ENCODE results near the gene OXER1.

Gene OXER1

DNA sequence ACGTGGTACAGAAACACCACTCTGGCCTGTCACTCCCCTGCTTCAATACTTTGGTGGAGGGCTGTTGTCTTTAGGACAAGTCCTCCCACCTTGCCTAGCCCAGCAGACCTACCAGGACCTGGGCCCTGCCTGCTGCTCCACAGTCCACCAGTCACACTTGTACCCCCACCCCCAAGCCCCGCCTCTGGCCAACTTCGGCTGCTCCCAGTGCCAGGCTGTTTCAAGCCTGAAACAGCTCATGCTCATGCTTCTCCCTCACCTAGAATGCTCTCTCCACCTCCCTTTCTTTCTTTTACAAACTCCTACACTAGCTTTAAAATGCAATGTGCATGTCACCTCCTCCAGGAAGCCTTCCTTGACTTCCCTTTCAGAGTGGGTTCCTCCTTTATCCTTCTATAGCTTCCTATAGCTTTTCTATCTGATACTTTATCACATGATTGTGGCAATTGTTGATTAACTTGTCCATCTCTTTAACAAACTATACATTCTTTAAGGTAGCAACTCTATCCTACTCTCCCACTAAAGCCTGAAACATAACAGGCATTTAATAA is 4.8 kb upstream of the OXER1 start:
- DNase-seq = no peak

DNA sequence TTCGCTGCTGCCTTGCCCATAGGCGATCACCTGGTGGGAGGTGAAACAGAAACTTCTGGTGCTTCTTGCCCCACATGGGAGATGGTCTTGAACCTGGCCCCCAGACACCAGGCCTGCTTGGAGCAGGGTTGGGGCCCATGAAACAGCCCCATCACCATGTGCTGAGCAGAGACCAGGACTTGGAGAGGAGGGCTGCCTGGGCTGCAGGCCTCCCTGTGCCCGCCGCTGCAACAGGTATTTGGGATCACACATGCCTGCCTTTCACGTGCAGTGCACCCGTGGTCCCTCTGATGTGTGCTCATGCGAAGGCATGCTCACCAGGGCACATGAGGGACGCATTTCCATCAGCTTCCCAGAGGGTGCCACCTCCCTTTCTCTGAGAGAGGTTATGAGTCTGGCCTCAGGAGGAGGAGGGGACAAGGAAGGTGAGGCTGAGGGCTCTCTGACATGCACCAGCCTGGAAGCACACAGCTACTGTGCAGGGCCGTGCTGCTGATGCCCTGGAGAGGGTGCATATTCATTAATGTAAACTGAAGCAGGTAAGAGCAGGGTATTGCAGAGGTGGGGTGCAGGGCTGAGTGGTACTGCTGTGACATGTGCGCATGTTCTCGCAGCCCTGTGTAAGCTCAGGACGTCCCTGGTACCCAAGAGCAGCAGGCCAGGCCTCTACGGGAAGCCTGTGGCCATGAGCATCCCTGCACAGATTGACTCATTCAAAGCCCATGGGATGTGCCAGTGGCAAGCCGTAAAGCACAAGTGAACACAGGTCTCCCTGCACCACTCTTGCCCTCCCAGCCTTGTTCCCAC is 4.2 kb upstream of the OXER1 start:
- no peak for DNase-seq

DNA sequence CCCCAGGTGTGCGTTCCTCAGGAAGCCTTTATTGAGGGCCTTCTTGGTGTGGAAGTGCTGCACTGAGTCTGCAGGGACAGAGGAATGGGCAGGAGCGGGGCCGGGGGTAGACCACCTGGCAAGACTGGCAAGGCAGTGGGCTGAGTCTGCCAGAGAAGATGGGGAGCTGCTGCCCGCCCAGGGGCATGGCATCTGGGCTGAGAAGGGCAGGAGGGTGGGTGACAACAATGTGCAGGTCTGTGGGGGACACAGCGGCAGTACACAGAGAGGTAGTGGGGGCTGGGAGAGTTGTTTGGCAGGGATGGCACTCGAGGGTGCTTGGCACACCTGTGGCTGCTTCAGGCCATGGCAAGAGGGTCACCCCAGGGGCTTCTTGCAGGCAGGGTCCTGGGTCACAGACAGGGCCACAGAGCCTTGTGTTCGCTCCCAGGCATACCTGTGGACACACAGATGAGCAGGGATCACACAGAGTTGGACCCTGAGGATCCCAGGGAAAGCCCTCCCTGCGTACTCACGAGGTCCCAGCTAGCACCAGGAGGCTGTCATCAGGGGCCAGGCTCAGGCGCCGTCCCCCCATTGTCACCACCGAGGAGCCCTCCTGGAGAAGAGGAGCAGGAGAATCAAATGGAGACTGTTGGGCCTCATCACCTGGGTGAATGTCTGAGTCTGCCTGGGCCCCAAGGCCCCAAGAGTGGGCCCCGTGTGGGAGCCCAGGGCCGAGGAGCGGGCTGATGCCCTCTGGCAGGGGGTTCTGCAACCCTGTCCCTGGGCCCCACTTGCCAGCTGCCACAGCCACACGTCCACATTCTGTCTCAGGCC is 3.4 kb upstream of the OXER1 start:
- DNase-seq = no peak

DNA sequence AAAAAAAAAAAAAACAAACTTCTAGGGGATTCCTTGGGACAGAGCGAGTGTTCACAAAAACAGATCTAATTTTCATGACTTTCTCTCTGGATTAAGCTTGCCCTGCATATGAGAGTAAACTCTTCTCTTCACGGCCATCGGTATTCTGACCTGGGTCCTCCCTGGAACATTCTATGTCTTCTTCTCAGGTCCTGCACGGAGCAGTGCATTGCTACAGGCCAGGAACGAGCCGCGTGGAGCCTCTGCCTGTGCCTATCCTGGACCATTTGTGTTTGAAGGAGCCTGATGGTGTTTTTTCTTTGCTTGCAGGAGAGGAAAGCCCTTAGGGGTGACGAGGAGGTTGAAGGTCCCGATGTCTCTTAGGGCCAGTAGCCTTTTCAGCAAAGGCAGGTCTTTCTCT is 1.8 kb upstream of the OXER1 start:
- DNase-seq = no peak

DNA sequence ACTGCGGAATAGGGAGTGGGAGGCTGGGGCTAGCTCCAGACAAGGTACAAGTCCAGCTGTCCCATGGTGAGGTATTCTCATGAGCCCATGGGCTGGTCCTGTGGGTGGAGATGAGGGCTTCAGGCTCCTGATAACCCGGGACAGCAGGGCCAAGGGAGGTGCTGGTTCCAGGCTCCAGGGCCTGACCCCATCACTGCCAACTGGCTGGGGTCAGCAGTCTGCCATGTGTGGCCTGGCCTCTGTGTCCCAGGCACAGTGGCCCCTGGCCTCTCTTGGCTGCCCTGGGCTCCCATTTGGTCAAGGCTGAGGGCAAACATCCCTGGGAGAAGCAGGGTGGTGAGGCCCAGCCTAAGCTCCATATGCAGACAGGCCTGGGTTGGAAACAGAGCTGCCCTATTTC is 966 bp upstream of the OXER1 start:
- DNase-seq = no peak

DNA sequence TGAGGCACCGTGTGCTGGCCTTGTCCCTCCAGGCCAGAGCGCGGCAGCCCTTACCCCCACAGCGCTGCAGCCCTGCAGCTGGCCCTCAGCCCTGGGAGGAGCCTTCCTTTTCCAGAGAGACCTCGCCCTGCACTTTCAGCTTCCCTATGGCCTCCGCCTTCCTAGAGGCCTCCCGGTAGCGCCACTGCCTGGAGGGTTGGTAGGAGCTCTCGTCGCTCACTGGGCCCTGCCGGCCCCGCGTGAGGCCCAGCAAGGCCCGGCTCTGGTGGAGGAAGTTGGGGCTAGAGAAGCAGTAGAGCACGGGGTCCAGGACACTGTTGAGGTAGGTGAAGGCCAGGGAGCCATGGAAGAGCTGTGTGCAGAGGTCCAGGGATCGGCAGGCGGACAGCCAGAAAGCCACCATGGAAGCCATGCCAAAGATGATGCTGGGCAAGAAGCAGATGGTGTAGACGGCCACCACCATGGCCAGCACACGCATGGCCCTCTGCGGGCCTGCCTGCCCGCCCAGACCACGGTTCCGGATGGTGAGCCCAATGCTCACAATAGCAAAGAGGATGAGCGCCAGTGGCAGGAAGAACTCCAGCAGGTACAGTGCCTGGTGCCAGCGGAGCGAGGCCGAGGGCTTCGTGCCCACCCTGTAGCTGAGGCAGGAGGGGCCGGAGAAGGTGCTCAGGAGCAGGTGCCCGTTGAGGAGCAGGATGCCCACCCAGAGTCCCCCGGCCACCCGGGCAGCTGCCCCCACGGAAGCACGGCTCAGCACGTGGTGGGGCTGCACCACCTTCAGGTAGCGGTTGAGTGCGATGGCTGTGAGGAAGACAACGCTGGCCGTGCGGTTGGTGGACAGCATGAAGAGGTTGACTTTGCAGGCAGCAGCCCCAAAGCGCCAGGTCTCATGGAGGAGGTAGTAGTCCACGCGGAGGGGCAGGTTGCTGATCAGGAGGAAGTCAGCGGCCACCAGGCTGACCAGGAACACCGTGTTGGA is 821 bp downstream of the OXER1 start:
- DNase-seq = no peak

DNA sequence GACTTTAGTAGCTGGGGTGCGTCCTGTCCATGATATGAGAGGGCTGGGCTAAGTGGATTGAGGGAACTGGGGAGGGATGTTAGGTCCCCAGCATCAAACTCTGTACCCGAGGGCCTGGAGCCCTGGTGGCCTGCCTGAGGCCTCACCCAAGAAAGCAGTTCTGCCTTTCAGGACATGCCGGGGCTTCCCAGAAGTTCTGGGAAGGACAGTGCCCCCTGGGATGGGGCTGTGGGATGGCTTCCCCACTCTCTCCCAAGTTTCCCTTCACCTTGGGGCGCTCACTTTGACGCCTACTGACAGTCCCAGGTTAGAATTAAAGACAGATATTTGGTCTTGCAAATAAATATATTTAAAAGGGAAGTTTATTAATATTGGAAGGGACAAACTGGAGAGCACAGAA is 1.8 kb downstream of the OXER1 start:
- no peak for DNase-seq

DNA sequence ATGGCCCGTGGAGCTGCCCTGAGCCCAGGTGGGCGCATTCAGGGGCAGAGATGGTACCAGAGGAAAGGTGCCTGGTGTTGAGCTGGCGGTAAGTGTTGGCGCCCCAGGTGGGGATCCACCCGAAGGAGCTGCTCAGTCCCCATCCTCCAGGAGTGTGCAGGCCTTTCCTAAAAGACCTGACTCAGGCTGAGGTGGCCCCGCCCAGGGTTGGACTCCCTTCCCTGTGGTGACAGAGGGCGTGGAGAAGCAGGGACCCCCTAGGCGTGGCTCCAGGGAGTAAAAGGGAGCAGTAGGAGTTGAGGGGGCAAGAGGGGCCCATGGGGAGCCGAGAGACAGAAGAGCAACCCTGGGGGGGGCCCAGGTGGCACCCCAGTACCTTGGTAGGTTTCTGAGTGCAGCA is 2.4 kb downstream of the OXER1 start:
- no peak for DNase-seq

DNA sequence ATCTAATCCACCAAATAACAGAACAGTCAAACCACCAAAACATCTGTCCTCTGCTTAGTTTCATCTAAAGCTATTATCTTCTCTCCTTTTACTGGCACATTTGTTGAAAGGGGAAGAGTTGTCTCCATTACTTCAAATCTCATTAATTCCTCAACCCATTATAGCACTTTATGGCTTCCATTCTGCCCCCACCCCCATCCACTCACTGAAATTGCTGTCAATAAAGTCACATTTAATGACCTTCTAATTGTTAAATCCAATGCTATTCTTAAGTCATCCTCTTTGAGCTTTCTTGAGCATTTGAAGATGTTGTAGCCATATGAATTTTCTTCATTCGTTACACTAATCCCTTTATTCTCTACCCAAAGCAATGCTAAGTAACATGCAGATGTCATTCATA is 5.2 kb downstream of the OXER1 start:
- DNase-seq = no peak

DNA sequence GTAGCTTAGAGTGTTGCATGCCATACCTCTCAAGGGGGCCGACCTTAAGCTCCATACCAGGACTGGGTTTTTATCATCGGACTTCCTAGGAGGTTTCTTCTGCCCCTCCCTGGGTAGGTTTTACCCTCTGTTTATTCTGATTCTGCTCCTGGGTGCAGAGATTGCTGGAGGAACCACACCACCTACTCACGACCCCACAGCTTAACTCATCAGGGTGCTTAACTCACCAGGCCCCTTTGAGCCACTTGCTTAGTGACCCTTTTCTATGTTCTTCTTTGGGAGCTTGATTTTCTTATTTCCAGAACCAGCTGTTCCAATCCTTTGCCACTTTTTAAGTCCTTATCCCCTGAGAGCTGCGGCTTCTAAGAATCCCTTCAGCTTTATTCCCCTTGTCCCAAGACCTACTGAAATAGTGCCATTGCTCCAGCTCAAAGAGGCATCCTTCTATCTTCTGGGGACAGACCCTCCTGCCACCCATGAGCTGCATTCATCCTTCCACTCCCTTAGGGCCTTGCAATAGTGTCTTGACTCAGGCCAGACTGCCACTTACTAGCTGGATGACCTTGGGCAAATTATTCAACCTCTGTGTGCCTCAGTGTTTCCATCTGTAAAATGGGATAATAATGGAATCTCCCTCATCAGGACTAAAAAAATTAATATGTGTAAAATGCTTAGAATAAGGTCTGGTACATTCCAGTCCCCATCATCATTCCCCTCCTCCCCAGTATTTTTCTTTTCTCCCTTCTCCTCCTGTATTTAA is 5.8 kb downstream of the OXER1 start:
- DNase-seq = no peak

DNA sequence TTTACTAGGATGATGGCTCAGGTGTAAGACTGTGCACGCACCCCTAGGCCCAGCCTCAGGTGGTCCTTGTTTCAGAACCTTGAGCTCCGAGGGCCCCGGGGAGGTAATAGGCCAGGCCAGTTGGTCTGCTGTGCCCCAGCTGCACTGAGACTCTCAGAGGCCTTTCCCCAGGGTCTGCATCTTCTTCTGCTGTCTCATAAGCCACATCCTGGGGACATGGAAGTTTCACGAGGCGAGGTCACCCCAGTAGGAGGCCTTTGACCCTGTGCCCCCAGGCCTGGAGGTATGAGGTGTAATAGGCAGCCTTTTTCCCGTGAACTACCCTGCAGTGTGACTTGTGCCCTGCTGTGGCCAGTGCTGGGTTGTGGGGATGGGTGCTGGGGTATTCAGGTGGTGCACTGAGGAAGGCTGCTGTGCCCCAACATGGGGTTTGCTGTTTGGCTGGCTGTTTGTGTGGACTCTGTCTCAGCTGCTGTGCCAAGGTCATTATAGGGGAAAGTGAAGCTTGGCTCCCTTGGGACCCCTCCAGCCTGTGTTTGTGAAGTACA is 6.9 kb downstream of the OXER1 start:
- no peak for DNase-seq

DNA sequence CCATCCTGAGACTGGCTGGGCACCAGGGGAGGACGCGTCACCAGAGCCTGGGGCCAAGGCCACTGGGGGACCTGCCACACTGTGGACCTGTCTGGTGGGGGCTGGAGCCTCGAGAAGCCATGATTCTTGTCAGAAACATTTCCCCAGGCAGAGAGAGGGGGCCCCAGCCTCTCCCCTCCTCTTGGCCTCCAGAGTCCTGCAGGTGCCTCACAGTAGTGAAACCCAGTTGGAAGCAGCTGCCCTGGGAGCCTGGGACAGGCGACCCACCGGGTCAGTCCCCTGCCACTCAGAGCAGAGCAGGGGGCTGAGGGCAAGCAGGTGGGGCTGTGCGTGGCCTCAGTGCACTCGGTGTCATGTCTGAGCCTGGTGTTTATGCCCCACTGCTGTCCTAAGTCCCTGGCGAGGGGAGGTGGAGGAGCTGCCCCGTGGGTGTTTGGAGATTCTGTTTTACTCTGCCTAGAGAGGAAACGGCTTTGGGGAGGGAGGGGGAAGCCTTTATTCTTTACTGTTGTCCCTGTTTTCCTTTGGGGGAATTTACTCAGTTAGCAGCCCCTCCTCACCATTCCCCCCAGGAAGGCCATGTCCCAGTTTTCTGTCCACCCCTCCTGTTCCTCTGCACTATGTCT is 7.7 kb downstream of the OXER1 start:
- no peak for DNase-seq

DNA sequence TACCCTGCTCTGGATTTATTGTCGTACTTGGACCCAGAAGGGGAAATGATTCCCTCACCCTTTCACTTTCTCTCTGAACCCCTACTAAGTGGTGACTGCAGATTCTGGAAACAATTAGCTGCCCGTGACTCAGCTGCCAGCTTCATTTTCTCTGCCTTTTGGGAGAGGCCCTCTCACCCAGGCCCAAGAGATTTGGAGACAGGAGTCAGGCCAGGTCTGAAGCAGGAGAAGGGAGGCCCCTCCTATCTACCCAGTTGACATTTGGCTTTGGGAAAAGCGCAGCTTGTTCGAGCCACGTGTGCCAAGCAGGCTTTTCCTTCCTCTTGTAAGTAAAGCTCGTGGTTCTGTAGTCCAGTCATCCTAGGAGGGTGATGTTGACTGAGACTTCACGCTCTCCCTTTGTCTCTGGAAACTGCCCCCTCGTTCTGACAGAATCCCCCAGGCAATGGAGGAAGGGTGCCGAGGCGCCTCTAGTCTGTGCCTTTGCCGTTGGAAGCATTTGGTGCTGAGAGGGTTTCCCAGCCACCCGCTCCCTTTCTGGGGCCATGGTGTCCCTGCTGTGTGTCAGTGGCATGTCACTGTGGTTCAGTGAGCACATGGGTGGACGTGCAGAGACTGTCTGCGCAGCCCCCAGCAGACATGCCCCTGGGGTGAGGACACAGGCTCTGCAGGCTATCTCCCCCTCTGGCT is 8.6 kb downstream of the OXER1 start:
- peak; percentile 72 for DNase-seq

DNA sequence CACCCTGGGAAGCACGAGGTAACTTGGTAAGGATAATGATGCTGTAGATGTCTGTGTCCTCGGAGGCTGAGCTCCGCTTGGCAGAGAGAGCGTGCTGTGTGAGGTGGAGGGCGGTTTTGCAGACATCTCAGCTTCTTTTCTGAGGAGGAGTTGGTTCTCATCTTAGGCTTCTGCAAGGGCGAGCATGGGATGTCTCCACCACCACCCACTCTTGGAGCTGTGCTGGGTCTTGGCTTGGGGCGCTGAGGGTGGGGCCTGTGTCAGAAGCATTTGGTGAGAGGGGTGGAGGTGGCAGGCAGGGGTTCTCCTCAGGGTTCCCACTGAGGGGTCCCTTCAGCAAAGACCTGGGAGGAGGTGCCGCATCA is 9.2 kb downstream of the OXER1 start:
- no peak for DNase-seq

DNA sequence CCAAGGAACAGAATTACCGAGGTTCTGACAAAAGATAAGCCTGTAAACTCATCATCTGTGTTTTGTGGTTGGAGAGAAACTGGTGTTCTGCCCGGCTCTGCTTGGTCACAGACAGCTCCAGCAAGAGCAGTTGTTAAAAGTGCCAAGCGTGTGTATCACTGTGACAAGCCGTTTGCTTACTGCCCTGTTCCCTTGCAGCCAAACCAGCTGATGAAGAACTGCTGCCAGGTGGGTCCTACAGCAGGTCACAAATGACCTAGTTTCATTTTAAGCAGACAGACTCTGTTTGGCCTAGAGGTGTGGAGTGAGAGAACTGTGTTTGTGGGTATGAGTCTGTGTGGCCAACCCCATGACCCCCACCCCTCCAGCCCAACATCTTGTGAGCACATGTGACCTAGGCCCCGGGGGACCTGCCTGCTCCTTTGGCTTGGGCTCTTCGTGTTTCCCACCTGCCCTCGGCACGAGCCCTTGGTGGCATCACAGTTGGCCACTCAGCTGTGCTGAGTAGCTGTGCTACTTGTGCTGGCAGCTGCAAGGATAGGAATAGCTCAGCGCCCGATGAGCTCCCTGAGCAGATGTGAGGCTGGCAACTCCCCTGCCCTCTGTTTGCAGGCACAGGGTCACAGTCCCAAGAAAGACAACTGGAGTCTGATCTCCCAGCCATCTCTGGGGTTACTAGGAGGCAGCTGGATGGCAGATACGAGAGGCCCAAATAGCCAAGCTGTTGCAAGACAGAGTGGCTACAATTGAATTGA is 9.7 kb downstream of the OXER1 start:
- no peak for DNase-seq

DNA sequence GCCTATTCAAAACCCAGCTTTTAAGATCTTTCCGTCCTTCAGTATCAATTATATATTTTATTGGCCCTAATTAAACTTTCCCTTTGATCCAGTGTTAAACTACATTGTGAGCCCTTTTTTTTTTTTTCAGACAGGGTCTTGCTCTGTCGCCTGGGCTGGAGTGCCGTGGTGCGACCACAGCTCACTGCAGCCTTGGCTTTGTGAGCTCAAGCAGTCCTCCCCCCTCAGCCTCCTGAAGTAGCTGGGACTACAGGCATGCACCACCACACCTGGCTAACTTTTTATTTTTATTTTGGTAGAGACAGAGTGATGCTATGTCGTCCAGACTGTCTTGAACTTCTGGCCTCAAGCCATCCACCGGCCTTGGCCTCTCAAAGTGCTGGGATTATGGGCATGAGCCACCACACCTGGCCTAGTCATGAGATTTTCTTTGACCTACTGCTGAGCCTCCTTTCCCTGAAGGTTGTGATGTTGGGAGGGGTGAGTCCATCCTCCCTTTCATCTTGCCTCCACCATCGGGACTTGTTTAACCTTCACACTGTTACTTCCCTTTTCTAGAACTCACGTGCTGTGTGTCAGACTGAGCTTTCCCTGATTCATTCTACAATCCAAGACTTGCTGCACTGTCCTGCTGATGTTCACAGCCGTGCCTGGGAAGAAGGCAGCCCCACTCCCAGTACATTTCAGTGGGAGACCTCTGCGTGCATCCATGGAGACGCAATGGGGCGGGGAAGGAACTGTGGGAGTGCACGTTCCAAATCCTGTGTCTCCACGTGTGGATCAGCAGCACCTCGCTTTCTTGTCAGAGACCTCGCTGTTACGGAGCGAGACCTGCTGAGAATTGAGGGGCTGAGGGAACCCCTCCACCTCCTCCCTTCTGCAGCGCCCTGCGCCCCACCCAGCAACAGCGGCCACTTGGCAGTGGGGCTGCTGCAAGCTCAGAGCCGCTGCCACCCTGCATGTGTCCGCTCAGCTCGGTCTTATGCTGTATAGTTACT is 10.8 kb downstream of the OXER1 start:
- peak; percentile 71 for DNase-seq

DNA sequence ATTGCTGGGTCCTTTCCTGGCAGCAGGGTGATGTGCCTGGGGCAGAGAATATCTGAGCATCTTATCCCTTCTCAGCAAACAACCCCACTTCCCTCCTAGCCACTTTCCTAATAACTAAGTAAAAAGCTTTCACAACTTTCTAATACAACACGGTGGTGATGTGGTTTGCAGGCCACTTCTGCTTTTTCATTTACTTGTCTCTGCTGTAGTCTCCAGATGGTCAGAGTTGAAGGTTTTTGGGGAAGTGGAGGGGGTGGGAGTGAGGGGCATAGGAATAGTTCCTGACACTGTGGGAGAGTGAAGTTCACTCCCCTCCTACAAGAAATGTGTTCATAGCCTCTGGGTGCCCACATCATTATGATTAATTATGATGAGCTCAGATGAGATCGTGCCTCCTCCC is 11.6 kb downstream of the OXER1 start:
- peak; percentile 99 for DNase-seq

DNA sequence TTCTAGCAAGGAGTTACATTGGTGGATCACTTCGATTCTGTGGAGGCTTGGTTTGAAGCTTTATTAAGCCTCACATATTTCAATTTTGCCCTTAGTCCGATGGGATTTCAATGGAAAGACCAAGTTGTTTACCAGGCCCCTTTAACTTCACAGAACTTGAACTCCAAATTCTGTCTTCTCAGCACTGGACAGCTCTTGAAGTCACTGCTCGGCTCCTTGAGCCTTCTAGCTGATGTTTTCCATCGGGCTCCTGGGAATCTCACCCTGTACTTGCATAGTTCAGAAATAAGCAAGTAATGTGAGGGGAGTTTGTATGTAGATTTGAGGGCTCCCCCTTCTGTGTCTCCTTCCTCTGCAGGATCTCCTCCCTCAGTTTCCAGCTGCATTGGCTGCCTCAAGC is 15.1 kb downstream of the OXER1 start:
- DNase-seq = no peak

DNA sequence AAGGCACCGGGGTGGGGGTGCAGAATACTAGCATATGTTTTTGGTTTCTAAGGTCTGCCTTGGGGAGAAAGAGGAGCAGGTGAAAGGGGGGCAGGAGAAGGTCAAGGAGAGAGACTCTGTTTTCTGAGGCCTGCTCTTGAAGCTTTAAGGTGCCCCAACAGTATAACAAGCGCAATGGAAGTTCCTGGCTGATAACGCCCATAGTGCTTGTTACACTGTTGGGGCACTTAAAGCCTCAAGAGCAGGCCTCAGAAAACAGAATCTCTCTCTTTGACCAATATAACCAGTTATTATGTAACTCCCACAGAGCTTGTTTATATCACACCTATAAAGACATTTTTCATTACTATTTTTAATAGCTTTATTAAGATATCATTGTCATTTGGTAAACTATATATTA is 16.5 kb downstream of the OXER1 start:
- no peak for DNase-seq

Measured in MV-4-11 (cell line).